ENCODE data around the gene BHLHA15. TPM values are rescaled to one million over a fixed set of nuclear protein-coding genes. Genes with fewer than 3 reads are reported as not detected.

Gene BHLHA15
- total and polyA plus RNA-seq, 9 of the 15 experiments (the other 6 are each of a cell fraction or from before 2014, with no cell fraction given), result 0.22 to 2.0 (median 1.1) TPM; not detected in 4

GRCh38 chr7:98240961-98241673 is 29.9 kb downstream of the BHLHA15 start:
- CTCF ChIA-PET (ENCODE audit: low intra/inter-chr PET ratio), result interaction anchor here (0.7 kb wide), 1 partner anchor 220 kb away, joined by 5 read pairs; no protein-coding TSS in a partner anchor
- DNase-seq (ENCODE audit: extremely low read depth in 1 of 4, low spot score in 3 of 4) (peak; percentile 57 to 74 (median 67)), ATAC-seq (peak; percentile 94), FAIRE-seq (peak; percentile 73)
- Histone ChIP-seq H3K4me3 (no peak overlapping the region), H3K9ac (ENCODE audit: insufficient read depth in 1 of 2, low read depth in 2 of 2, low read length in 2 of 2) (no peak overlapping the region), H3K9me3 (replicated peaks; ENCODE audit: control insufficient read depth, insufficient read depth, low read depth, low read length) (no peaks in the 10 kb centered on the region), H3K4me2 (ENCODE audit: insufficient read depth, low read length) (no peak overlapping the region), H3K79me2 (ENCODE audit: control insufficient read depth, insufficient read depth, low read length) (no peaks in the 10 kb centered on the region), H3K36me3 (ENCODE audit: control insufficient read depth, insufficient read depth, low read length) (no peaks in the 10 kb centered on the region), H4K20me1 (replicated peaks; ENCODE audit: control insufficient read depth, insufficient read depth, low read length) (no peaks in the 10 kb centered on the region), H2AFZ (ENCODE audit: low read depth, low read length) (no peak overlapping the region), H3K9me1 (ENCODE audit: control insufficient read depth, insufficient read depth, low read length) (no peaks in the 10 kb centered on the region), H3K4me1 (replicated peaks in 1 of 2; ENCODE audit: control insufficient read depth in 2 of 2, insufficient read depth in 2 of 2, low read length in 2 of 2) (peaks cover 0 to 18% of the 10 kb centered on the region in 2 experiments; a peak in 2 of 5 replicates), H3K27me3 (ENCODE audit: control insufficient read depth in 2 of 2, insufficient read depth in 2 of 2, low read length in 2 of 2) (peaks cover 0 to 7% of the 10 kb centered on the region in 2 experiments; a peak in 1 of 5 replicates), H3K27ac (ENCODE audit: extremely low read depth, low read depth, low read length) (no peak overlapping the region)
- intact Hi-C loops (cut with micrococcal nuclease), result loop anchor here (1.0 to 5.0 kb wide), 2 partner anchors 74 to 220 kb away; no protein-coding TSS in a partner anchor
- POLR2A ChIA-PET, result interaction anchor here (0.6 kb wide), 1 partner anchor 1135 kb away, joined by 3 read pairs; no protein-coding TSS in a partner anchor
- WGBS (ENCODE audit: insufficient coverage, low coverage, missing lambda C conversion rate), result 42% methylated on average over 12 of the region's 19 CpGs
- no TSS peak for BruUV-seq (replicated peaks)
- in situ Hi-C loops (cut with MboI), result no loop called here
- TF ChIP-seq TFAP4 (CRISPR knock-in tag; IDR thresholded peaks at IDR 0.05; ENCODE audit: borderline replicate concordance) (peak; percentile 28; the same call in 1 of the 2 replicates), REST (IDR thresholded peaks at IDR 0.05; ENCODE audit: borderline replicate concordance) (peak; percentile 43; the same call in 1 of the 2 replicates), REST (CRISPR knock-in tag; IDR thresholded peaks at IDR 0.05; ENCODE audit: low read depth) (no peak), SUPT5H (IDR thresholded peaks at IDR 0.05) (no peak), SMC3 (conservative IDR thresholded peaks at IDR 0.05; ENCODE audit: insufficient read depth, low read depth, low read length) (peak; percentile 50), ID3 (CRISPR knock-in tag; IDR thresholded peaks at IDR 0.05) (no peak), ID3 (tag; IDR thresholded peaks at IDR 0.05) (no peak), ZZZ3 (IDR thresholded peaks at IDR 0.05) (no peak), CTCF (IDR thresholded peaks at IDR 0.05 in 2 of 3, conservative IDR thresholded peaks at IDR 0.05 in 1 of 3; ENCODE audit: insufficient read depth in 2 of 3, low read depth in 1 of 3, low read length in 3 of 3) (peak; percentile 71 to 83 (median 75)), ZNF23 (CRISPR knock-in tag; IDR thresholded peaks at IDR 0.05) (no peak)

Measured in K562 (cell line).